Stomach (tissue), 4 donors: Measurements from ENCODE around the gene ATP8A2.

Experiments used
- CTCF ChIP-seq, 7 experiments: fragments of 450-650 bp in 4 of 7; fragments of 200-600 bp in 3 of 7; sonication (generic) in 3 of 7; IDR thresholded peaks; one replicate each; pipeline ENCODE4 v1.5.1; 2016 to 2019; ENCODE audit warnings: antibody characterized with exemption in 7 of 7, control low read depth in 2 of 7, mild to moderate bottlenecking in 1 of 7
- EP300 ChIP-seq: sonication (generic); formaldehyde crosslinking; IDR thresholded peaks from one replicate; pipeline ENCODE4 v1.6.1; 2017; ENCODE audit warnings: antibody characterized with exemption

DNA sequence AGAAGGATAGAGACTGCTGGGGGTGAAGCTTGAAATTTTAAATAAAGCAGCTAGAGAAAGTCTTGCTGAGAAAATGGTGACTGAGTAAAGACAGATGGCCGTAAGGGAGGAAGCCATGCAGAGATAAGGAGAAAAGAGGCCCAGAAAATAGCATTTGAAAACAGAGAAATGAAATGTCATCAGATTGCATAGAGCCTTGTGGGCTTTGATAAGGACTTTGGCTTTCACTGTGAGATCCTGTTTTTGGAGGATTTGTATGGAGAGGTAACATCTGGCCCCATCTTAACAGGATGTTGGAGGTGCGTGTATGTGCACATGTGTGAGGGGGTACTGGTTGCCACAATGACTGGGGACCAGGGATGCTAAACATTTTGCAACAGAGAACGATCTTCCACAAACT lies 19.5 kb upstream of the ATP8A2 start:
- TF ChIP-seq CTCF (IDR thresholded peaks at IDR 0.05) (no peak), EP300 (no peak)
